AG04449 (cell line): ENCODE results near the gene CDK5RAP1.

ENCODE experiments used
- CTCF ChIA-PET: fragments of 350-600 bp; formaldehyde crosslinking; extraction: SDS; loops from one replicate; lab custom pipeline; 2021; ENCODE audit warnings: antibody characterized with exemption; lab: Yijun Ruan, JAX
- POLR2A ChIA-PET: fragments of 400-600, 350-600 bp; formaldehyde crosslinking; extraction: SDS; loops from one replicate; lab custom pipeline; 2020; ENCODE audit warnings: antibody characterized with exemption, inconsistent platforms; lab: Yijun Ruan, JAX
- DNase-seq: peaks from one replicate; pipeline ENCODE4 v3.0.0-alpha.2; 2010; ENCODE audit warnings: low read depth, low spot score
- H3K4me3 ChIP-seq: 2 replicates; pipeline ENCODE4 v1.5.1; 2011; ENCODE audit warnings: low read depth, mild to moderate bottlenecking, control low read depth, low read length
- CTCF ChIP-seq: IDR thresholded peaks from one replicate; pipeline ENCODE4 v1.5.1; 2011; ENCODE audit warnings: mild to moderate bottlenecking, moderate library complexity, low read length, control low read depth, inconsistent platforms; ENCODE audit not compliant: insufficient read depth; ENCODE audit errors: missing control alignments

CDK5RAP1 gene

GRCh38 chr20:33401184-33401920 lies at the start of gene CDK5RAP1:
Gene CDK5RAP1 (minus strand): TSS chr20:33401519. CDS start chr20:33397064, 4,455 bp downstream.
- no peak for TF ChIP-seq CTCF
- POLR2A ChIA-PET, result interaction anchor here (0.8 to 1.2 kb wide), 3 partner anchors 10 to 42 kb away, joined by 3 to 4 read pairs (median 3); no protein-coding TSS in a partner anchor
- CTCF ChIA-PET, result interaction anchor here (0.7 to 1.6 kb wide), 5 partner anchors 9 to 252 kb away, joined by 3 to 6 read pairs (median 4); no protein-coding TSS in a partner anchor
- H3K4me3 ChIP-seq, result peak within 1 kb of the TSS; percentile 97
- DNase-seq, result peak; percentile 47

GRCh38 chr20:33450867-33451266 lies 49.5 kb upstream of the CDK5RAP1 start:
- ChIA-PET CTCF (interaction anchor here (0.6 kb wide), 1 partner anchor 64 kb away, joined by 3 read pairs; no protein-coding TSS in a partner anchor), POLR2A (no interaction called here)
- no peak for DNase-seq
- H3K4me3 ChIP-seq, result no peak overlapping the region
- TF ChIP-seq CTCF, result no peak

- H3K4me3 ChIP-seq, result no peak overlapping the region
- POLR2A ChIA-PET, result no interaction called here
- no peak for DNase-seq
- TF ChIP-seq CTCF, result no peak
- CTCF ChIA-PET, result interaction anchor here (0.5 to 4.8 kb wide), 5 partner anchors 9 to 207 kb away, joined by 3 to 22 read pairs (median 4); no protein-coding TSS in a partner anchor
These were observed 44.7 kb upstream of the CDK5RAP1 start for GRCh38 chr20:33445881-33446625.

GRCh38 chr20:33444797-33445560 lies 43.7 kb upstream of the CDK5RAP1 start:
- CTCF ChIA-PET, result interaction anchor here (0.7 to 4.8 kb wide), 4 partner anchors 43 to 223 kb away, joined by 3 to 22 read pairs (median 4); partner anchors contain the start of gene CDK5RAP1
- DNase-seq, result no peak
- POLR2A ChIA-PET, result interaction anchor here (1.1 kb wide), 1 partner anchor 219 kb away, joined by 3 read pairs; no protein-coding TSS in a partner anchor
- H3K4me3 ChIP-seq, result no peak overlapping the region
- TF ChIP-seq CTCF, result no peak

- peak within 1 kb of the TSS; percentile 71 for H3K4me3 ChIP-seq
- POLR2A ChIA-PET, result interaction anchor here (0.6 to 0.9 kb wide), 5 partner anchors 21 to 223 kb away, joined by 3 to 4 read pairs (median 4); partner anchors contain the start of genes ACTL10 and CBFA2T2
These were observed 42.4 kb upstream of the CDK5RAP1 start, which contains the start of gene SNTA1 for GRCh38 chr20:33443512-33444239. Gene SNTA1 (minus strand): TSS chr20:33443763. CDS start chr20:33443620, 143 bp downstream.

More at GRCh38 chr20:33443512-33444239, 42.4 kb upstream of the CDK5RAP1 start, which contains the start of gene SNTA1:
- no peak for TF ChIP-seq CTCF
- no peak for DNase-seq
- CTCF ChIA-PET, result interaction anchor here (1.2 to 4.8 kb wide), 2 partner anchors 9 to 209 kb away, joined by 5 to 22 read pairs; no protein-coding TSS in a partner anchor
